ENCODE measurements around the gene CGB5.
"Not testable (repeated sequence)": the region's sequence is repeated elsewhere in the genome, so short reads cannot be mapped to it uniquely, and the experiment has no call there.

Gene CGB5

DNA sequence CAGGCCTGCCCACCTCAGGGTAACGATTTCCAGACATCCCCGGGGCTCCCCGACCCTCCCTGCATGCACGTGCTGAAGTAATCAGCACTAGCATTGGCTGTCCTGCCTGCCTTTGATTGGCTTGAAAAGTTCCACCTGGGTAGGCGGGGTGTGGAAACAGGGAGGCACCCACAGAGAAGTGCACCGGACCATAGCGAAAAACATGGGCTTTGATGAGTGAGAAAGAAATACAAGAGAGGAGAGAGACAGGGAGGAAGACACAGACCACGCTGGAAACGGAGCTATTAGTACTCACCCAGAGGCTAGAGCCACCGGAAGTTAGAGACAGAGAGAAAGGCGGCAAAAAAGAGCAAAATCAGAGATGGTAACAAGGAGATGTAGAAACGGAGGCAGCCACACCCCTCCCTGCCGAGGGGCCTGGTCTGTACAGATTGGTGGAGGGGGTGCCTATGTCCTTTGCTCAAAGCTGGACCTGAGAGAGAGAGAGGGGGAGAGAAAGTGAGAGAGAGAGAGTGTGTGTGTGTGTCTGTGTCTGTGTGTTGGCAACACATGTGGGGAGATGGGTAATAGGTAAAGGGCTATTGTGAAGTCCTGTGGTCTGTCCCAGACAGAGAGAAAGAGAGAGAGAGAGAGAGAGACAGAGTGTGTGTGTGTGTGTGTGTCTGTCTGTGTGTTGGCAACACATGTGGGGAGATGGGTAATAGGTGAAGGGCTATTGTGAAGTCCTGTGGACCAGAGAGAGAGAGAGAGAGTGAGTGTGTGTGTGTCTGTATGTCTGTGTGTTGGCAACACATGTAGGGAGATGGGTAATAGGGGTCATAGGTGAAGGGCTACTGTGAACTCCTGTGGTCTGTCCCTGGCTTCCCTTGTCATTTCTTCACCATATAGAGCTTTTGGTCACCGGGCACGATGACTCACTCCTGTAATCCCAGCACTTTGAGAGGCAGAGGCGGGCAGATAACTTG is 22.4 kb upstream of the CGB5 start:
- DNase-seq (ENCODE audit: low read depth in 2 of 3, low spot score in 1 of 3) = no peak

GRCh38 chr19:49022116-49022515 is 21.5 kb upstream of the CGB5 start:
- no peak for DNase-seq (ENCODE audit: low read depth in 2 of 3, low spot score in 1 of 3)

- not testable (repeated sequence) for DNase-seq (ENCODE audit: low read depth in 2 of 3, low spot score in 1 of 3)
These were observed 19.4 kb upstream of the CGB5 start, which contains the start of gene CGB3 for GRCh38 chr19:49024233-49024632. Gene CGB3, minus strand, starts transcription at chr19:49024333. Its CDS starts 362 bp downstream, at chr19:49023971.

- not testable (repeated sequence) for DNase-seq (ENCODE audit: low read depth in 2 of 3, low spot score in 1 of 3)
These were observed 18.6 kb upstream of the CGB5 start for GRCh38 chr19:49025088-49025487.

- not testable (repeated sequence) for DNase-seq (ENCODE audit: low read depth in 2 of 3, low spot score in 1 of 3)
These were observed 18.0 kb upstream of the CGB5 start for GRCh38 chr19:49025599-49025998.

DNA sequence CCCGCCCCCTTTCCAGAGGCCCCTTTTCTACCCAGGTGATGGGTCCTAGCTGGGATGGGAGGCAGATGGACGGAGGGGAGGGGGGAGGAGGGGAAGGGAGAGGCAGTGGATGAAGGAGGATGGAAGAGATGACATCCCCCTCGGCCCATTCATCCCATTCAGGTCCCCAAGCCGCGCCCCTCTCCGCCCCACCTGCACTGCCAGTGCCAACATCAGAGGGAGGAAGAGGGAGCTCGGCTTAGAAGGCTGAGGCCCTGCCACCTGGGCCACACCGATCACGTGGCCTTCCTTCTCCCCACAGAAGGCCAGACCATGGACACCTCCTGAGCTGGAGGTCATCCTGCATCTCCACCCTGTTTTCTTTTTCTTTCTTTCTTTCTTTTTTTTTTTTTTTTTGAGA is 15.0 kb upstream of the CGB5 start:
- not testable (repeated sequence) for DNase-seq (ENCODE audit: low read depth in 2 of 3, low spot score in 1 of 3)

DNA sequence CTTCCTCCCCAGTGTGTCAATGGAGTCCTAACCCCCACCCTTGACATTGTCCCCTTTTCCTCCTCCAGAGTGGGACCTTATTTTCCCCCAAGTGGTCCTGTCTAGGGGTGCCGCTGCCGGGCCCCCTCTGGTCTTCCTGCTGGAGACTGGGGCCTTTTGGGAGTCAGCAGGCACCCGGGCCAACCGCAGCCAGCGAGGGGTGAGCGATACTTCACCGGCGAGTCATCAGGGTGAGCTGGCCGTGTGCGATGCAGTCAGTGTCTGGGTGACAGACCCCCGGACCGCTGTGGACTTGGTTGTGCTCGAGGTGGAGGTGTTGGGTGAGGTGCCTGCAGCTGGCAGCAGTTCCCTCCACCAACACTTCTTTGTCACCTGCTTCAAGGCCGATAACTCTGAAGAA is 13.9 kb upstream of the CGB5 start:
- not testable (repeated sequence) for DNase-seq (ENCODE audit: low read depth in 2 of 3, low spot score in 1 of 3)

DNA sequence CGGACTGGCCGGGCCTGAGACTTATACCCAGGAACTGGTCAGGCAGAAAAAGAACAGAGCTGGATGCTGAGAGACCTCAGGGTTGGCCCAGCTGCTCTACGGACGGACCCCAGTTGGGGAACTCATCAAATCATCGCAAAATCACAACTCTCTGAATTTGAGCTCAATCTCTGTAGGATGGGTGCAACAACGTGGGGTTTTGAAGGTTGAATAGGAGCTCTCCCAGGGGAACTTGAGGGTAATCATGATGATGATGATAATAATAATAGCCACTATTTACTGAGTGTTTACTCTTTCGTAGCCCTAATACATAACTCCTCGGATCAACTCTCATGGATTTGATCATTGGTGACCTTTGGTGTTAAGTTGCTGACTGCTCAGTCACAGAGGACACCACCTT is 13.3 kb upstream of the CGB5 start:
- not testable (repeated sequence) for DNase-seq (ENCODE audit: low read depth in 2 of 3, low spot score in 1 of 3)

GRCh38 chr19:49031642-49032301 is 11.9 kb upstream of the CGB5 start, which contains the start of gene CGB2:
Gene CGB2, plus strand, starts transcription at chr19:49031890. Its CDS starts 206 bp downstream, at chr19:49032096.
- DNase-seq (ENCODE audit: low read depth in 2 of 3, low spot score in 1 of 3) = peak; percentile 58 to 91 (median 83)

- peak; percentile 50 to 68 (median 64) for DNase-seq (ENCODE audit: low read depth in 2 of 3, low spot score in 1 of 3)
These were observed 6.8 kb upstream of the CGB5 start, which contains the start of gene CGB1 for GRCh38 chr19:49036815-49037214. Gene CGB1, minus strand, starts transcription at chr19:49036895. Its CDS starts 184 bp downstream, at chr19:49036711.

DNA sequence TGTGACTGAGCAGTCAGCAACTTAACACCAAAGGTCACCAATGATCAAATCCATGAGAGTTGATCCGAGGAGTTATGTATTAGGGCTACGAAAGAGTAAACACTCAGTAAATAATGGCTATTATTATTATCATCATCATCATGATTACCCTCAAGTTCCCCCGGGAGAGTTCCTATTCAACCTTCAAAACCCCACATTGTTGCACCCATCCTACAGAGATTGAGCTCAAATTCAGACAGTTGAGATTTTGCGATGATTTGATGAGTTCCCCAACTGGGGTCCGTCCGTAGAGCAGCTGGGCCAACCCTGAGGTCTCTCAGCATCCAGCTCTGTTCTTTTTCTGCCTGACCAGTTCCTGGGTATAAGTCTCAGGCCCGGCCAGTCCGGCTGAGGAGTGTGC is 5.5 kb upstream of the CGB5 start:
- DNase-seq (ENCODE audit: low read depth in 2 of 3, low spot score in 1 of 3) = not testable (repeated sequence)

DNA sequence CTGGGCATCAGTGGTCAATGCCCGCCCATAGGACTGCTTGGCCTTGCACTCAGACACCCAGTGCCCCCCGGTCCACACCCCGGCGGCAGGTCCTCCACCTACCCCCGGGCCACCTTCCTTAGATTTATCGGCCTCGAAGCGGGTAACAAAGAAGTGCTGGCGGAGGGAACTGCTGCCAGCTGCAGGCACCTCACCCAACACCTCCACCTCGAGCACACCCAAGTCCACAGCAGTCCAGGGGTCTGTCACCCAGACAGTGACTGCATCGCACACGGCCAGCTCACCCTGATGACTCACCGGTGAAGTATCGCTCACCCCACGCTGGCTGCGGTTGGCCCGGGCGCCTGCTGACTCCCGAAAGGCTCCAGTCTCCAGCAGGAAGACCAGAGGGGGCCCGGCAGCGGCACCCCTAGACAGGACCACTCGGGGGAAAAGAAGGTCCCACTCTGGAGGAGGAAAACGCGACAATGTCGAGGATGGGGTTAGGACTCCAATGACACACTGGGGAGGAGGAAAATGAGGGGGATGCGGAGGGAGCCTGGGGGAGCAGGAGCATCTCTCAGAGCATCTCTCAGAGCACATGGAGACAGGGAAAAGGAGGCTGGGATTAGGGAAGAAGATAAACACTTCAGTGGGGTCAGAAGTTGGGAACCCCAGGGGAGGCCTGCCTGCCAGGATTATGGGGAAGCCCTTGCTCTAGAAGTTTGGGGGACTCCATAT is 4.9 kb upstream of the CGB5 start:
- not testable (repeated sequence) for DNase-seq (ENCODE audit: low read depth in 2 of 3, low spot score in 1 of 3)

- DNase-seq (ENCODE audit: low read depth in 2 of 3, low spot score in 1 of 3) = not testable (repeated sequence)
These were observed 3.9 kb upstream of the CGB5 start for GRCh38 chr19:49039736-49040135.

- DNase-seq (ENCODE audit: low read depth in 2 of 3, low spot score in 1 of 3) = no peak
These were observed 1.5 kb upstream of the CGB5 start for GRCh38 chr19:49042177-49042576.

- not testable (repeated sequence) for DNase-seq (ENCODE audit: low read depth in 2 of 3, low spot score in 1 of 3)
These were observed 982 bp upstream of the CGB5 start for GRCh38 chr19:49042666-49043065.

DNA sequence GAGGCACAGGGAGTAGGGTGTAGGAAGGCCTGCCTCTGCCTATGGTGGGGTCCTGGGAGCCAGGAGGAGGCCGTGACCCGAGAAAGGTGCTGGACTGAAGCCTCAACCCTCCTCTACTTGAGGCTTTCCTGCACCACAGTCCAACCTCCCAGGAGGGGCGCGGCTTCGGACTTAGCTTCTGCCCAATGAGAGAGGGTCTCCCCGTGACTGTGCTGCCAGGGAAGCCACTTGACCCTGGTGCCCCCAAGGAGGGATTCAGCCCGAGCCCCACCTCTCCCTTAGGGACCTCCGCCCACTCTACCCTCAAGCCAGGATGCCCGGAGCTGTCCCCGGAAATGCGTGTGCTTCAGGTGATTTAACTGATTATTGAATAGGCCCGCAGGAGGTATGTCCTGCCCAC is 5.4 kb downstream of the CGB5 start, which contains the start of gene CGB8:
CGB8 (minus strand) TSS at position 101 of the 400 bp plus-strand sequence. CDS start 372 bp downstream, outside the sequence.
- DNase-seq (ENCODE audit: low read depth in 2 of 3, low spot score in 1 of 3) = not testable (repeated sequence)

DNA sequence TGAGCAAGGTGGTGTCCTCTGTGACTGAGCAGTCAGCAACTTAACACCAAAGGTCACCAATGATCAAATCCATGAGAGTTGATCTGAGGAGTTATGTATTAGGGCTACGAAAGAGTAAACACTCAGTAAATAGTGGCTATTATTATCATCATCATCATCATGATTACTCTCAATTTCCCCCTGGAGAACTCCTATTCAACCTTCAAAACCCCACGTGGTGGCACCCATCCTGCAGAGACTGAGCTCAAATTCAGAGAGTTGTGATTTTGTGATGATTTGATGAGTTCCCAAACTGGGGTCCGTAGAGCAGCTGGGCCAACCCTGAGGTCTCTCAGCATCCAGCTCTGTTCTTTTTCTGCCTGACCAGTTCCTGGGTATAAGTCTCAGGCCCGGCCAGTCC is 6.2 kb downstream of the CGB5 start:
- not testable (repeated sequence) for DNase-seq (ENCODE audit: low read depth in 2 of 3, low spot score in 1 of 3)

- not testable (repeated sequence) for DNase-seq (ENCODE audit: low read depth in 2 of 3, low spot score in 1 of 3)
These were observed 6.9 kb downstream of the CGB5 start for GRCh38 chr19:49050376-49051033.

DNA sequence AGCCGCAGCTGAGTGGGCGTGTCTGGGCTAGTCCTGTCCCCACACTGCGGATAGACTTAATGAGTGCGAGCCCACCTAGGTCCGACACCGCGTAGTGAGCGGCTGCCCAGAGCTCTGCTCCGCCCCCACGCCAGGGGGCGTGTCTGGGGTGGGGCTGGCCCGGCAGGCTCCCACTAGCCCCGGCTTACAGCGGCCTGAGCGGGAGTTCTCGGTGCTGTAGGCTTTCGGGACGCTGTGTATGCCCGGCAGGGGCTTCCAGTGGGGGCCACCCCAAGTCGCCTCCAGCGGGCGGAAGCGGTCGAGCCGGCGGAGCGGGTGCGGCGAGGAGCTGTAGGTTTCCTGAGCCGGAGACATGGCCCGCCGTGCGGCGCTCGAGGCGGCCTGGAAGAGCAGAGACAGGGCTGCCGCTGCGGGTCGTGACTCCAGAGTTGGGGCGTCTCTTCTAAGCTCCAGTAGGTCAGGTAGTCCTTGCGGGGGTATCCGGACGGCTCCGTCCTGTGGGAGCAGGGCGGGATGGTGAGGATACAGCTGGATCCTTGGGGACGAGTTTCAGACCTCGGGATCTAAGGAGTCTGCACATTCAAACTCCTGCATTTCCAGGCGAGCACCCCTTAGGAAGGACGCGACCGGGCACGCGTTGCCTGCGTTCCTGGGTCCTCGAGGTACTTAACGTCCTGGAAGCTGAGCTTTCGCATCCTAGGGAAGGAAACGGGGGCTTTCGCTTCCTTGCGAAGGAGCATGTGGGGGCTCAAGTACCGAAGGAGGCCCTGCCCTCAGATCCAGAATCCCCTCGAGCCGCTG is 12.7 kb downstream of the CGB5 start:
- DNase-seq (ENCODE audit: low read depth in 2 of 3, low spot score in 1 of 3) = peak in 2 of 3 donors; percentile 35 to 45
